GM21381 (cell line): ENCODE measurements around the gene CCM2L.

Experiments
- ATAC-seq: cut with Tn5 transposase; IDR thresholded peaks from one replicate; pipeline ENCODE4 v1.9.1; 2021; ENCODE audit warnings: mild to moderate bottlenecking, moderate library complexity; ENCODE audit not compliant: unreplicated experiment

The CCM2L gene

GRCh38 chr20:31992086-31992485 is 18.2 kb upstream of the CCM2L start:
- ATAC-seq = no peak

GRCh38 chr20:31996996-31997395 is 13.2 kb upstream of the CCM2L start:
- no peak for ATAC-seq

- no peak for ATAC-seq
Observed at GRCh38 chr20:31998246-31998645, 12.0 kb upstream of the CCM2L start.

GRCh38 chr20:32003325-32003724 is 6.9 kb upstream of the CCM2L start:
- ATAC-seq = no peak

GRCh38 chr20:32004963-32005362 is 5.3 kb upstream of the CCM2L start:
- no peak for ATAC-seq

- no peak for ATAC-seq
Observed at GRCh38 chr20:32006053-32006452, 4.2 kb upstream of the CCM2L start.

GRCh38 chr20:32006841-32007786 is 3.1 kb upstream of the CCM2L start:
- ATAC-seq = no peak

GRCh38 chr20:32007787-32008616 is 2.2 kb upstream of the CCM2L start:
- ATAC-seq = no peak

GRCh38 chr20:32009564-32009963 is 674 bp upstream of the CCM2L start:
- ATAC-seq = no peak

GRCh38 chr20:32010666-32011065 is 428 bp downstream of the CCM2L start:
- ATAC-seq = no peak

- ATAC-seq = no peak
Observed at GRCh38 chr20:32012159-32012688, 2.0 kb downstream of the CCM2L start.

- ATAC-seq = no peak
Observed at GRCh38 chr20:32013326-32013725, 3.1 kb downstream of the CCM2L start.

- no peak for ATAC-seq
Observed at GRCh38 chr20:32017711-32018251, 7.5 kb downstream of the CCM2L start.

GRCh38 chr20:32018269-32019155 is 8.3 kb downstream of the CCM2L start:
- ATAC-seq = no peak

GRCh38 chr20:32019156-32019510 is 8.9 kb downstream of the CCM2L start:
- ATAC-seq = no peak

GRCh38 chr20:32019563-32020463 is 9.6 kb downstream of the CCM2L start:
- no peak for ATAC-seq

GRCh38 chr20:32021091-32021490 is 10.9 kb downstream of the CCM2L start:
- ATAC-seq = no peak

- ATAC-seq = no peak
Observed at GRCh38 chr20:32024683-32025295, 14.6 kb downstream of the CCM2L start.

- ATAC-seq = no peak
Observed at GRCh38 chr20:32027643-32028042, 17.4 kb downstream of the CCM2L start.
